Stromal cell of bone marrow (primary cell): ENCODE results near the gene HEPACAM.
"Not testable (repeated sequence)": the region's sequence is repeated elsewhere in the genome, so short reads cannot be mapped to it uniquely, and the experiment has no call there.

Experiments
- DNase-seq: peaks from one replicate; pipeline ENCODE4 v3.0.0-alpha.2; 2012; ENCODE audit warnings: low read depth

HEPACAM gene, protein sequence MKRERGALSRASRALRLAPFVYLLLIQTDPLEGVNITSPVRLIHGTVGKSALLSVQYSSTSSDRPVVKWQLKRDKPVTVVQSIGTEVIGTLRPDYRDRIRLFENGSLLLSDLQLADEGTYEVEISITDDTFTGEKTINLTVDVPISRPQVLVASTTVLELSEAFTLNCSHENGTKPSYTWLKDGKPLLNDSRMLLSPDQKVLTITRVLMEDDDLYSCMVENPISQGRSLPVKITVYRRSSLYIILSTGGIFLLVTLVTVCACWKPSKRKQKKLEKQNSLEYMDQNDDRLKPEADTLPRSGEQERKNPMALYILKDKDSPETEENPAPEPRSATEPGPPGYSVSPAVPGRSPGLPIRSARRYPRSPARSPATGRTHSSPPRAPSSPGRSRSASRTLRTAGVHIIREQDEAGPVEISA

GRCh38 chr11:124935548-124936514, at the start of gene HEPACAM:
TSS of gene HEPACAM (minus strand) at chr11:124936047. CDS start at chr11:124936006, 41 bp downstream.
- DNase-seq = no peak

DNA sequence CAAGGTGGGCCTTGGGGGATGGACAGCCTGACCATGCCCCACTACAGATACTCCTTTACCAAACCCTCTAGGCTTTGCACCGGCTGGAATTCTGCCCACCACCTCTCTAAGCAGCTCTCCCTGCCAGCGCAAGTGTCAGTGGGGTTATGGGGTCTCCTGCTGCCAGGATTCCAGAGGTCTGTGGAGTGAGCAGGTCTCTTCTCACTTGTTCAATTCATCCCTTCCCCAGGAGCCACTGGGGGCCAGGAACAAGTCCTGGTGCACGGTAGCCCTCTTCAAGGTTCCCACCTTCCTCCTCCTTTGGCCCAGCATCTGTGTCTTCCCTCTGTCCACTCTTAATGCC, 48.6 kb upstream of the HEPACAM start:
- DNase-seq = no peak

DNA sequence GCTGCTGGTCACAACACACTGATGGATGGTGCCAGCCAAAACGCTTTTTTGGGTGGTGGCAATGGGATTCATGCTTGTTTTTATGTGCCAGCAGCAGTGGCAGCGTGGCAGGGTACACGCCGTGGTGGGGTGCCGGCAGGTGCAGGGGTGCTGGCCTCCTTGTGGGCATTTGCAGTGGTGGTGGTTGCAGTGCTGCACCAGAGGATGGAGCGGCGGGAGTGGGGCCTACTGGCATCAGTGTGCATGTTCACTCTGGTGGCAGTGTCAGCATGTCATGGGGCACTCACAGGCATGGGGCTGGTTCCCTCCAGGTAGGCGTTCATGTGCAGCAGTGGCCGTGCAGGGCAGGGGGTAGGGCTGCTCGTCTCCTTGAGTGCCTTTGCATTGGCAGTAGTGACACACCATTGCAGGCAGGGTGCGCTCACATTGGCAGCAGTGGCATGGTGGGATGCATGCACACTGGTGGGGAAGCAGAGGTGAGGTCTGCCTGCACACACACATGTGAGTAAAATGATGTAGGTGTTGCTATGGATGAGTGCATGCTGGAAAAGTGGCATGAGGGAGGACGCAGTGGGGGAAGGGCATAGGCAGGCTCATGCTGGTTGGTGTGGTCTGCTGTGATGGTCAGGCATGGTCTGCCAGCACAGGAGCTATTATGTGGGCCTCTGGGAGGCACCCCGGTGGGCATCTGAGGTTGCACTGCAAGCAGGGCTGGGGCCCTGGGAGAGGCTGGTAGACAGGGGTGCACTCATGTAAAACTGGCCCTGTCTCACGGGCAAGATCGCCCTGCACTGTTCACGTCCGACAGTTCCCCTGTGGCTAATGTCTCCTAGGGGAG, 48.0 kb upstream of the HEPACAM start:
- DNase-seq = no peak

DNA sequence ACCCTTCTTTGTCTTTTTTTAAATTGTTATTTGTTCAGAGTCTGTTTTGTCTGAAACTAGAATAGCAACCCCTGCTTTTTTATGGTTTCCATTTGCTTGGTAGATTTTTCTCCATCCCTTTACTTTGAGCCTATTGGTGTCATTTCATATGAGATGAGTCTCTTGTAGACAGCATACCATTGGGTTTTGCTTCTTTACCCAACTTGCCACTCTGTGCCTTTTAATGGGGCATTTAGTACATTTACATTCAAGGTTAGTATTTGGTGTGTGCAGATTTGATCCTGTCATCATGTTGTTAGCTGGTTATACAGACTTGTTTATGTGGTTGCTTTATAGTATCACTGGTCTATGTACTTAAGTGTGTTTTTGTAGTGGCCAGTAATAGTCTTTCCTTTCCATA, 46.2 kb upstream of the HEPACAM start:
- DNase-seq = no peak

DNA sequence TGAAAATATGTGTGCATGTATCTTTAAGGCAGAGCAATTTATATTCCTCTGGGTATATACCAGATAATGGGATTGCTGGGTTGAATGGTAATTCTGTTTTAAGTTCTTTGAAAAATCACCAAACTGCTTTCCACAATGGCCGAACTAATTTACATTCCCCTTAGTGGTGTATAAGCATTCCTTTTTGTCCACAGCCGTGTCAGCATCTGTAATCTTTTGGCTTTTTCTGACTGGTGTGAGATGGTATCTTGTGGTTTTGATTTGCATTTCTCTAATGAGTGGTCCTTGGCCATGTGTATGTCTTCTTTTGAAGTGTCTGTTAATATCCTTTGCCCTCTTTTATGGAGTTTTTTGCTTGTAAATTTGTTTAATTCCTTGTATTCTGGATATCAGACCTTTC, 42.5 kb upstream of the HEPACAM start:
- DNase-seq = no peak

DNA sequence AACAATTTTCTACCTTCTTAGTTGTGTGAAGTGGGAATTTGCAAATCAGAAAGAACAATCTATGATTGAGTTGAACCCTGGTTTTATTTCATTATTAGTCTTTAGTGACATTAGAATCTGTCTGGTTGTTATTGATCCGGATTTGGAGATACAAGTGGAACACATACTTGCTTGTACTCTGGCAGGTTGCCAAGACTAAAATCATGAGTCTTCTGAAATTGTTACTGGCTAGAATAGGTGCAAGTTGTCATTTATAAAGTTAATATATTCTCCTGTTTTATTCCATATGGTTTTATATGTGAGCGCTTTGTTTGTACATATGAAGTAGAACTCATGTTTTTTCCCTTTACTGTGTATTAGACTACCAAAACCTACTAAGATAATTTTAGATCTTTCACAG, 41.2 kb upstream of the HEPACAM start:
- no peak for DNase-seq

GRCh38 chr11:124976531-124976930, 40.7 kb upstream of the HEPACAM start:
- no peak for DNase-seq

GRCh38 chr11:124971810-124972209, 36.0 kb upstream of the HEPACAM start:
- no peak for DNase-seq

GRCh38 chr11:124970925-124971324, 35.1 kb upstream of the HEPACAM start:
- no peak for DNase-seq

DNA sequence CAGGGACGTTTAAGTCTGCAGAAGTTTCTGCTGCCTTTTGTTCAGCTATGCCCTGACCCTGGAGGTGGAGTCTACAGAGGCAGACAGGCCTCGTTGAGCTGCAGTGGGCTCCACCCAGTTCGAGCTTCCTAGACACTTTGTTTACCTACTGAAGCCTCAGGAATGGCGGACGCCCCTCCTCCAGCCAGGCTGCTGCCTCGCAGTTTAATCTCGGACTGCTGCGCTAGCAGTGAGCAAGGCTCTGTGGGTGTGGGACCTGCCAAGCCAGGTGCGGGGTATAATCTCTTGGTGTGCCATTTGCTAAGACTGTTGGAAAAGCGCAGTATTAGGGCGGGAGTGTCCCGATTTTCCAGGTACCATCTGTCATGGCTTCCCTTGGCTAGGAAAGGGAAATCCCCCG, 32.4 kb upstream of the HEPACAM start:
- DNase-seq = not testable (repeated sequence)

- peak; percentile 72 for DNase-seq
Observed at GRCh38 chr11:124961972-124962609, 26.2 kb upstream of the HEPACAM start.

DNA sequence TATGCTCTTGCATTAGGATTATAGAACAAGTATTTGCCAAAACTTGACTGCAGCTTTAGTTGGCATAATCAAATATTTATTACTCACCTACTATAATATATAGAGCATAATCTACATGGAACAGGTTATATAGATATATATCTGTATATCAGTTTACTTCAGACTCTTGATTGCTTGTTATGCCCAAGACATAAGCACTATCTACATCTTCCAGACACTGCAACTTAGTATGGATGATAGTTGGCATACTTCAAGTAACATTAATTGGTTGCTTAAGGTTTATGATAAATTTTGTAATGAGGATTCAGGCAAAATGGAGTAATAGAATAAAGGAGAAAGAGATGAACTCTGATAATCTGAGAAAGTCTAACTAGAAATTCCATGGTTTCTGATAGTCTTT, 19.2 kb upstream of the HEPACAM start:
- DNase-seq = no peak

GRCh38 chr11:124954590-124954955, 18.7 kb upstream of the HEPACAM start:
- no peak for DNase-seq

GRCh38 chr11:124953753-124954589, 18.1 kb upstream of the HEPACAM start, which contains the start of gene CCDC15:
TSS of gene CCDC15 (plus strand) at chr11:124954202. CDS start at chr11:124954733, 531 bp downstream.
- DNase-seq = peak; percentile 96

DNA sequence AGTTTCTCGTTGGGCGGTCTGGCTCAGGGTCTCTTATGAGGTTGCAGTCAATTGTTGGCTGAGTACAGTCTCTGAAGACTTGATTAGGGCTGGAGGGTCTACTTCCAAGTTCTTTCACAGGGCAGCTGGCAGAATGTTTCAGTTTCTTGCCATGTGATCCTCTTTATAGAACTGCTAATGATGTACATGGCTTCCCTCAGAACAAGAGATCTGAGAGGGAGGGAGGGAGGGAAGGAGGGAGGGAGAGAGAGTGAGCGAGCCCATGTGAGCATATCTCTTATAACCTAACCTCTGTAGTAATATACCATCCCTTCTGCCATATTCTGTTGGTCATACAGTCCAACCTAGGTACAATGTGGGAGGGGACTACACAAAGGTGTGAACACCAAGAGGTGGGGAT, 15.5 kb upstream of the HEPACAM start:
- DNase-seq = no peak

DNA sequence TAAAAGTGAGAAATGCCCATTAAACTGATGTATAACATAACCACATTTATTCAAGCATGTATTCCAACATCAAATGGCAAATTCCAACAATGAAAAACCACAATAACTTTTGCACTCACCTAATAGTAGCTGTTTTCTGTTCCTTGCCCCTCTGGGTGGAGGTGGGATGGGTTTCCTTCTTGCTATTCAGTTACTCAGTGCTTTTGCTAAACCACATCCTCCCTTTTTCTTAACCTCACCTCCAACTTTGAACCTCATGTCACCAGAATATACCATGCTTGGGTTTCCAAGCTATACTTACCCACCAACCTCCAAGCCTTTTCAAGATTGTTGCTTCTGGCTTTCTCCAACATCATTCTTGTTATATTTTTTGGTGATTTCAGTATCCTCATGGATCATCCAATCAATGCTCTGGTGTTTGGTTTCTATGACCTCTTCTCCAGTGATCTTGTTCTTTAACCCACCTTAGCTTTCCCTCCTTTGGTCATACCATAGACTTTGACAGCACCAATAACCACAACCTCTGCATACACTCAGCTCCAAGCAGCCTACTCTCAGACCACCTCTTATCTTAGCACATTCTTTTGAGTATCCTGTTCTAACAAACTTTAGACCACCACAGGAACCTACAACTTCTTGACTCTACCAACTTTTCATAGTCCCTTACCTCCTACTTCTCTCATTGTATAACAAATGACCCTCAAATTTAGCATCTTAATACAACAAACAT, 14.9 kb upstream of the HEPACAM start:
- no peak for DNase-seq

DNA sequence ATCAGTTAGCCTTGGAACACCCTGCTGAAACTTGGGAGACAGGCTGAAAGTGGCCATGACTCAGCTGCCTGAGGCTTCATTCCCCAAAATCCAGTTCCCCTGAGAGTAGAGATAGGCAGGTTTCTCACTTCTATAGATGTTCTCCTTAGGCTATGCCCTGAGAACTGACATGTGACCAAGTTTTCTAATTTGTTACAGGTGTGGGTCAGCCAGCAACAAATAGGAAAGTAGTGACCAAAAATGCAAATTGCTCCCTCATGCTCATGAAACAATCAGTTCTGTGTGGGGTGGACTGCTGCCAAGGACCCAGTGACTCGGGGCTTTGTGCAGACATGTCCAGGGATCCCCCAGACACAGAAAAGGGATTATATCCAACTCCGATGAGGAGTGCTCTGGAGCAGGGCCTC, 10.9 kb upstream of the HEPACAM start:
- DNase-seq = no peak

DNA sequence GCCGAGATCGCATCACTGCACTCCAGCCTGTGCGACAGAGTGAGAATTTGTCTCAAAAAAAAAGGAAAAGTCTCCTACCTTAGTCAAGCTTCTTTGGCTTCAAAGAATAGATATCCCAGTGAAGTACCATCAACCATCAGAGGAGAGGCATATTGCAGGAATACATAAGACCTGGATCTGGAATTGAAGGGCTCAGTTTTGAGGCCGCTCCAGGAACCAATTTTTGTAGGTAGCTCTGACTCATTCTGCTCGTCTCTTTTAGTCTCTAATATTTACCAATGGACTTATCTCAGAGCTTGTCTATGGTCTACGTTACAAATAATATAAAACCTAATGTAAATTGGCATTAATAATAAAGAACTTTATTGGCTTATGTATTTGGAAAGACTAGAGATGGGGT, 10.0 kb upstream of the HEPACAM start:
- DNase-seq = no peak

GRCh38 chr11:124944565-124944964, 8.7 kb upstream of the HEPACAM start:
- no peak for DNase-seq

- DNase-seq = no peak
Observed at GRCh38 chr11:124943741-124944140, 7.9 kb upstream of the HEPACAM start.
